ENCODE measurements around the gene TMPRSS6.

Gene TMPRSS6

DNA sequence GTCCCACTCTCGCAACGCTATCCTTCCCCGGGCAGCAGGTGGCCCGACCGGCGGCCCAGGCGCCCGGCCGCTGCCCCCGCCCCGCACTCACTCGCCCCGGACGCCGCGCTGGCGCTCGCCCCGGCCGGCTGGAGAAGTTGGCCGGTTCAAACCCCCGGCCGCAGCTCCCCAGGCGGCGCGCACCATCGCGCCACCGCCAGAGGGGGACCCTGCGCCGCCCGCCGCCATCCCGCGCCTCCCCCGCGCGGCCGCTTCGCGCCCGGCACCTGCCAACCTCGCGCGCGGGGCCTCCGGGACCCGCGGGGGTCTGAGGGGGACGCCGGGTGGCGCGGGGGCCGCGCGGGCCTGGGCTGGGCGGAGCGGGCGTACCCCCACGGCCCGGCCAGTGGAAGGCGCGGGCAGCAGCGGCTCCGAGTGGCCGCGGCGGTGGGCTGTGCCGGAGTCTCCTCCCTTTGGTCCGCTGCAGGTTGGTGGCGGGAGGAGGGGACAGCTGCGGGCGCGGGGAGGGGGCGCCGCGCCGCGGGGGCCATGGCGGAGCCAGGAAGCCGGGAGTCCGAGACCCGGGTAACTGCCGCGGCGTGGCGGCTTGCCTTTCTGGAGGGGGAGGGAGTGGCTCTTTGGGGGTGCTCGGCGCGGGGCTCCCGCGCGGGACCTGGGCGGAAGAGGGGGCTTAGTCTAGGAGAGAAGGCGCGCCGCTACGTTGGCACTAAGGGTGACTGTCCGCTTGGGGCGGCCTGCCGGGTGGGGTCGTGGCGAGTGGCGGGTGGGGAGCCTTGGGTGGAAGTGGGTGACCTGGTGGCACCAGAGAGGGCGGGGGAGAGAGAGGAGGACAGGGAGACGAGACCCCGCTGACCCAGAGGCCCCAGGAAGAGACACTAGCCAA, 90.0 kb downstream of the TMPRSS6 start, which contains the start of the genes MPST and TST:
Gene MPST, plus strand, starts transcription at position 434 of the 883 bp plus-strand sequence. Its CDS starts 95 bp downstream, at position 529.
Gene TST, minus strand, starts transcription at position 139 of the 883 bp plus-strand sequence. CDS start 715 bp downstream, outside the sequence.
- peaks cover 41% of the 10 kb centered on the region for H3K36me3 ChIP-seq (ENCODE audit: insufficient read depth, insufficient read length, low read length)
- H3K9ac ChIP-seq (ENCODE audit: insufficient read length, low read depth): peak within 1 kb of the TSS; percentile 91
- DNase-seq (ENCODE audit: low read depth, low spot score): no peak
- no peak for TF ChIP-seq ZNF274 (IDR thresholded peaks at IDR 0.05; ENCODE audit: low read depth, low read length)
- TF ChIP-seq SUZ12 (IDR thresholded peaks at IDR 0.05; ENCODE audit: extremely low read depth, insufficient read depth, insufficient read length): no peak
- no peak for TF ChIP-seq YY1 (IDR thresholded peaks at IDR 0.05; ENCODE audit: insufficient read depth, insufficient read length)
- peak within 1 kb of the TSS; percentile 82 for H3K4me3 ChIP-seq (ENCODE audit: insufficient read length, low read depth)
- peaks cover 18% of the 10 kb centered on the region for H3K4me1 ChIP-seq (ENCODE audit: insufficient read depth, insufficient read length)
- H3K9me3 ChIP-seq (ENCODE audit: insufficient read depth, low read length): no peaks in the 10 kb centered on the region
- no peaks in the 10 kb centered on the region for H3K27me3 ChIP-seq (ENCODE audit: insufficient read depth, insufficient read length)

DNA sequence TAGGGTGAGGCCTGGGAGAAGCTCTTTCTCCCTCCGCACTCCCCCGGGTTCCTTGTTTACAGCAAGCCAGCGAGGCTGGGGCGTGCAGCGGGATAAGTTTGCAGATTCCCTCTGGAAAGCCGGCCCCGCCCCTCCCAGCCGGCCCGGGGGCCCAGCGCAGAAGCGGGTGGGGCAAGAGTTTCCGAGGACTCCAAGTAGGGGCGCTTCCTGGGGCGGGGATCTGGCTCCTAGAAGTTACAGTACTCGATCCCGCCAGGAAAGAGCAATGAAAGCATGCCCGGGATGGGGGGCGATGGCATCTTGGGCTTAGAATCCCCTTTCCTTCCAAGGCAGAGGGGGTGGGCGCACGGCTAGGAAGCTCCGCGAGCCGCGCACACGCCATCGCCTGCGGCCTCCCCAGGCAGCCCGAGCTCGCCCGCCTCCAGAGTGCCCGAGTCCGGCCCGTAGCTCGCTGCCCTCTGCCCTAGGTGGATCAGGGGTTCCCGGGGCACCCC, 90.7 kb downstream of the TMPRSS6 start:
- no peaks in the 10 kb centered on the region for H3K9me3 ChIP-seq (ENCODE audit: insufficient read depth, low read length)
- peak overlapping the region; percentile 82 for H3K4me3 ChIP-seq (ENCODE audit: insufficient read length, low read depth)
- no peak for DNase-seq (ENCODE audit: low read depth, low spot score)
- H3K4me1 ChIP-seq (ENCODE audit: insufficient read depth, insufficient read length): peaks cover 17% of the 10 kb centered on the region
- TF ChIP-seq ZNF274 (IDR thresholded peaks at IDR 0.05; ENCODE audit: low read depth, low read length) (no peak), YY1 (IDR thresholded peaks at IDR 0.05; ENCODE audit: insufficient read depth, insufficient read length) (no peak), SUZ12 (IDR thresholded peaks at IDR 0.05; ENCODE audit: extremely low read depth, insufficient read depth, insufficient read length) (no peak)
- no peaks in the 10 kb centered on the region for H3K27me3 ChIP-seq (ENCODE audit: insufficient read depth, insufficient read length)
- peaks cover 34% of the 10 kb centered on the region for H3K36me3 ChIP-seq (ENCODE audit: insufficient read depth, insufficient read length, low read length)
- peak overlapping the region; percentile 91 for H3K9ac ChIP-seq (ENCODE audit: insufficient read length, low read depth)

DNA sequence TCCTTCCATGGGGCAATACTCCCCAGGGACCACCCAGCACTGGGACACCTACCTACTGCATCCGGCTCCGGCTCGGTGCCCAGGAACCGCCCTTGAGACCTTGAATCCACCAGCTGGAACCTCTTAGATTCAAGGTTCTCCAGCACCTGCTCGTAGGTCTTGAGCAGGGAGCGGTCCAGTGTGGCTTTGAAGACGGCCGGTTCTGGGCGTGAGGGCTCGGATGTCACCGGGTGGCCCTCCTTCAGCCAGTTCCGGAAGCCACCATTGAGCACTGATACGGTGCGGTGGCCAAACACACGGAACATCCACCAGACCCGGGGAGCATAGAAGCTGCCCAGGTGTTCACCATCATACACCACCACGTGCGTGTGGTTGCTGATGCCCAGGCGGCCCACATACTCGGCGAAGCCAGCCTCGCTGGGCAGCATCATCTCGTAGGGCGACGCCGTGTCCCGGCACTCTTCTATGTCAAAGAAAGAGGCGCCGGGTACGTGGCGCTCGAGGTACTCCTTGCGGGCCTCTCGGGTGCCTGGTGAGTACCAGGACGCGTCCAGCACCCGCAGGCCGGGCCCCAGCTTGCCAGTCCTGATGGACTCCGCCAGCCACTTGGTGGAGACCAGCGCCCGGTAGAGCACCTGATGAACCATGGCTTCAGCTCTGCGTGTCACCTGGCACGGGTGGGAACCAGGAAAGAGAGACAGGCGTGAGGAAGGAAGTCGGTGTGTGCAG, 91.3 kb downstream of the TMPRSS6 start:
- peaks cover 32% of the 10 kb centered on the region for H3K36me3 ChIP-seq (ENCODE audit: insufficient read depth, insufficient read length, low read length)
- peak overlapping the region; percentile 82 for H3K4me3 ChIP-seq (ENCODE audit: insufficient read length, low read depth)
- TF ChIP-seq YY1 (IDR thresholded peaks at IDR 0.05; ENCODE audit: insufficient read depth, insufficient read length) (no peak), SUZ12 (IDR thresholded peaks at IDR 0.05; ENCODE audit: extremely low read depth, insufficient read depth, insufficient read length) (no peak), ZNF274 (IDR thresholded peaks at IDR 0.05; ENCODE audit: low read depth, low read length) (no peak)
- no peaks in the 10 kb centered on the region for H3K27me3 ChIP-seq (ENCODE audit: insufficient read depth, insufficient read length)
- no peaks in the 10 kb centered on the region for H3K9me3 ChIP-seq (ENCODE audit: insufficient read depth, low read length)
- no peak for DNase-seq (ENCODE audit: low read depth, low spot score)
- H3K9ac ChIP-seq (ENCODE audit: insufficient read length, low read depth): peak overlapping the region; percentile 91
- peaks cover 17% of the 10 kb centered on the region for H3K4me1 ChIP-seq (ENCODE audit: insufficient read depth, insufficient read length)

DNA sequence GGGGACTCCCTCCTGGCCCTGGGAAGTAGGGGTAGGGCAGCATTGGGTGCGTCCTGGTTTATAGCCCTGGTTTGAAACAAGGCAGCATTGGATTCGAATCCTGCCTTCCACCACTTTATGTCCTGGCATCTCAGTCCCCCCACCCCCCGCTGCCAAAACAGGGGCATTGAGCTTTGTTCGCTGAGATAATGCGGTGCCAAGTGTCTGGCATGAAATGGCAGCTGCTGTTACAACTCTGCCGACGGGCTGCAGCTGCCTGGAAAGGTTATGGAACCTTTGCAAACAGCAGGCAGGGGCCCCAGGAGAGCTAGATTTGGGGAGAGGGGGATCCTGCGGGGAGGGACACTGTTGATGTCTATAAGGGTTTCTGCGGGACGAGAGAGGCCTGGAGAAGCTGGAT, 92.2 kb downstream of the TMPRSS6 start:
- no peak for DNase-seq (ENCODE audit: low read depth, low spot score)
- Histone ChIP-seq H3K9ac (ENCODE audit: insufficient read length, low read depth) (peak overlapping the region; percentile 44), H3K27me3 (ENCODE audit: insufficient read depth, insufficient read length) (no peaks in the 10 kb centered on the region), H3K4me3 (ENCODE audit: insufficient read length, low read depth) (no peak overlapping the region), H3K36me3 (ENCODE audit: insufficient read depth, insufficient read length, low read length) (peaks cover 26% of the 10 kb centered on the region), H3K4me1 (ENCODE audit: insufficient read depth, insufficient read length) (peaks cover 15% of the 10 kb centered on the region), H3K9me3 (ENCODE audit: insufficient read depth, low read length) (no peaks in the 10 kb centered on the region)
- TF ChIP-seq ZNF274 (IDR thresholded peaks at IDR 0.05; ENCODE audit: low read depth, low read length) (no peak), YY1 (IDR thresholded peaks at IDR 0.05; ENCODE audit: insufficient read depth, insufficient read length) (no peak), SUZ12 (IDR thresholded peaks at IDR 0.05; ENCODE audit: extremely low read depth, insufficient read depth, insufficient read length) (no peak)

DNA sequence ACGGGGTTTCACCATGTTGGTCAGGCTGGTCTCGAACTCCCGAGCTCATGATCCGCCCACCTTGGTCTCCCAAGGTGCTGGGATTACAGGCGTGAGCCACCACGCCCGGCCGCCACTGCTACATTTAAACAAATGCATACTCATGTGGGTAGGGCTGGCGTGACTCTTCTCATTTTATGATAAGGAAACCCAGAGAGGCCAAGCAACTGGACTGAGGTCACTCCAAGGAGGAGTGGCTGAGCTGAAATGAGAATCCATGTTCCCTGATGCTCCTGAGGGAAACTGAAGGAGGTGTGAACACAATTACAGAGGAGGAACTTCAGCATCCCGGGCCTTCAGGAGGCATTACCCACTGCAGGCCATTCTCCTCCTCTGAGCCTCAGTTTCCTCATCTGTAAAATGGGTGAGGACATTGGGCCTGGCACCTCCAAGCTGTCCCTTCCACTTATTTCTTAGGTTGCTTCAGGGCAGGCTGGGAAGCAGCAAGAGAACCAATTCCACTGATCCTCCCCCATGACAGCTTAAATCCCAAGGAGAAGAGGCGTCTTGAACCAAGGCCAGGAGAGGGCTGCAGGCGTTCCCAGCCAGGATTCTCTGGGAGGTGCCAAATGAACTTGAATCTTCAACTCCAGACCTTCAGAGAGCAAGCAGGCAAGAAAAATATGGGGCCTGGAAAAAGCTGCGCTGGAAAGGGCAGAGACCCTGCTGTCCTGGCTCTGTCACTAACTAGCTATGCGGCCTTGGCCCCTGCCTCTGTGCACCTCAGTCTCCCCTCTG, 93.2 kb downstream of the TMPRSS6 start:
- no peak overlapping the region for H3K4me3 ChIP-seq (ENCODE audit: insufficient read length, low read depth)
- H3K36me3 ChIP-seq (ENCODE audit: insufficient read depth, insufficient read length, low read length): peaks cover 26% of the 10 kb centered on the region
- H3K9ac ChIP-seq (ENCODE audit: insufficient read length, low read depth): no peak overlapping the region
- no peak for DNase-seq (ENCODE audit: low read depth, low spot score)
- TF ChIP-seq YY1 (IDR thresholded peaks at IDR 0.05; ENCODE audit: insufficient read depth, insufficient read length) (no peak), ZNF274 (IDR thresholded peaks at IDR 0.05; ENCODE audit: low read depth, low read length) (no peak), SUZ12 (IDR thresholded peaks at IDR 0.05; ENCODE audit: extremely low read depth, insufficient read depth, insufficient read length) (no peak)
- H3K9me3 ChIP-seq (ENCODE audit: insufficient read depth, low read length): no peaks in the 10 kb centered on the region
- no peaks in the 10 kb centered on the region for H3K27me3 ChIP-seq (ENCODE audit: insufficient read depth, insufficient read length)
- H3K4me1 ChIP-seq (ENCODE audit: insufficient read depth, insufficient read length): peaks cover 12% of the 10 kb centered on the region

DNA sequence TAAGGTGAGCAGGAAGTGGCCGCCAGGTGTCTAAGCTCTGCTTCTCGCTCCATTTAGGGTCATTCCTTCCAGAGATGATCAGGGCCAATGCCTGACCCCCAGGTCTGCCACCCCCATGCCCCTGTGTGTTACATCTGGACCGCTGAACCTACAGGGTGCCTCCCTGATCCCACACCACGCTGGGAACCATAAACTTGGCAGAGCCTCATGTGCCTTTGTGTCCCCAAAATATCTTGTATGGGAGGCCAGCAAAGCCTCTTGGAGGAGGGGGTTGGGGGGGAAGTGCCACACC, 94.0 kb downstream of the TMPRSS6 start:
- no peak overlapping the region for H3K9ac ChIP-seq (ENCODE audit: insufficient read length, low read depth)
- no peak overlapping the region for H3K4me3 ChIP-seq (ENCODE audit: insufficient read length, low read depth)
- H3K36me3 ChIP-seq (ENCODE audit: insufficient read depth, insufficient read length, low read length): peaks cover 26% of the 10 kb centered on the region
- no peaks in the 10 kb centered on the region for H3K27me3 ChIP-seq (ENCODE audit: insufficient read depth, insufficient read length)
- H3K4me1 ChIP-seq (ENCODE audit: insufficient read depth, insufficient read length): peaks cover 9% of the 10 kb centered on the region
- TF ChIP-seq SUZ12 (IDR thresholded peaks at IDR 0.05; ENCODE audit: extremely low read depth, insufficient read depth, insufficient read length): no peak
- TF ChIP-seq YY1 (IDR thresholded peaks at IDR 0.05; ENCODE audit: insufficient read depth, insufficient read length): no peak
- TF ChIP-seq ZNF274 (IDR thresholded peaks at IDR 0.05; ENCODE audit: low read depth, low read length): no peak
- H3K9me3 ChIP-seq (ENCODE audit: insufficient read depth, low read length): no peaks in the 10 kb centered on the region
- DNase-seq (ENCODE audit: low read depth, low spot score): no peak

All from NT2/D1 (cell line).